ENCODE results near the gene CHD5. TPM values are rescaled to one million over a fixed set of nuclear protein-coding genes. Genes with fewer than 3 reads are reported as not detected.

The CHD5 gene
- total and polyA plus RNA-seq, 2 experiments from 2014 or later, result 0.10 to 0.11 TPM

GRCh38 chr1:6053206-6053546, 126.9 kb downstream of the CHD5 start:
- H3K9me2 ChIP-seq (ENCODE audit: insufficient read depth), result no peaks in the 10 kb centered on the region
- TF ChIP-seq EZH2 (IDR thresholded peaks at IDR 0.05; ENCODE audit: insufficient read depth, poor library complexity, severe bottlenecking), result no peak
- no peak for TF ChIP-seq EZH2phosphoT487 (IDR thresholded peaks at IDR 0.05; ENCODE audit: insufficient read depth, low read depth)
- no peaks in the 10 kb centered on the region for H3K27me3 ChIP-seq (replicated peaks; ENCODE audit: insufficient read depth)
- no peaks in the 10 kb centered on the region for H3K79me2 ChIP-seq (ENCODE audit: insufficient read depth)
- H3K9me3 ChIP-seq (ENCODE audit: low read depth), result no peaks in the 10 kb centered on the region
- in situ Hi-C loops (cut with MboI), result loop anchor here (25.0 kb wide), 1 partner anchor 284 kb away; no protein-coding TSS in a partner anchor
- H3K4me3 ChIP-seq, result no peak overlapping the region
- H3K9ac ChIP-seq, result no peak overlapping the region
- no peaks in the 10 kb centered on the region for H3K4me1 ChIP-seq (ENCODE audit: insufficient read depth)
- no peaks in the 10 kb centered on the region for H3K36me3 ChIP-seq (ENCODE audit: low read depth)
- H3K4me2 ChIP-seq (ENCODE audit: unreplicated experiment), result no peak overlapping the region
- 21 to 23% methylated on average over 8 of the region's 8 CpGs for WGBS, 2 experiments (ENCODE audit: low coverage in 1 of 2, low lambda C conversion rate in 2 of 2, missing lambda C conversion rate in 2 of 2)
- no peak overlapping the region for H3K27ac ChIP-seq
- H3F3A ChIP-seq (ENCODE audit: insufficient read depth), result peaks cover 6% of the 10 kb centered on the region; the same call in 1 of the 2 replicates
- H2AFZ ChIP-seq, result no peak overlapping the region
- DNase-seq, result no peak
- H4K20me1 ChIP-seq (ENCODE audit: insufficient read depth), result no peaks in the 10 kb centered on the region

- Histone ChIP-seq H3K9me3 (ENCODE audit: low read depth) (no peaks in the 10 kb centered on the region), H3K4me1 (ENCODE audit: insufficient read depth) (no peaks in the 10 kb centered on the region), H4K20me1 (ENCODE audit: insufficient read depth) (no peaks in the 10 kb centered on the region), H3F3A (ENCODE audit: insufficient read depth) (peaks cover 6% of the 10 kb centered on the region; the same call in 1 of the 2 replicates), H3K79me2 (ENCODE audit: insufficient read depth) (no peaks in the 10 kb centered on the region), H3K4me3 (no peak overlapping the region), H3K27me3 (replicated peaks; ENCODE audit: insufficient read depth) (no peaks in the 10 kb centered on the region), H2AFZ (no peak overlapping the region), H3K27ac (no peak overlapping the region), H3K4me2 (ENCODE audit: unreplicated experiment) (no peak overlapping the region), H3K36me3 (ENCODE audit: low read depth) (no peaks in the 10 kb centered on the region), H3K9me2 (ENCODE audit: insufficient read depth) (no peaks in the 10 kb centered on the region), H3K9ac (no peak overlapping the region)
- in situ Hi-C loops (cut with MboI), result loop anchor here (25.0 kb wide), 1 partner anchor 285 kb away; no protein-coding TSS in a partner anchor
- peak; percentile 73 for DNase-seq
- TF ChIP-seq EZH2phosphoT487 (IDR thresholded peaks at IDR 0.05; ENCODE audit: insufficient read depth, low read depth) (no peak), EZH2 (IDR thresholded peaks at IDR 0.05; ENCODE audit: insufficient read depth, poor library complexity, severe bottlenecking) (no peak)
- 3 to 4% methylated on average over 16 of the region's 16 CpGs for WGBS, 2 experiments (ENCODE audit: low coverage in 1 of 2, low lambda C conversion rate in 2 of 2, missing lambda C conversion rate in 2 of 2)
Observed at GRCh38 chr1:6052543-6053205, 127.4 kb downstream of the CHD5 start.

Other genes with a start within 250 kb of the CHD5 start
- gene NPHP4, start 187.9 kb downstream of the CHD5 start, total RNA-seq (2014; rRNA removed; shearing (Covaris generic)), result 4.0 and 7.8 TPM in 2 replicates
- gene NPHP4, start 187.9 kb downstream of the CHD5 start, polyA plus RNA-seq (2016; fragmentation: Nextera tagmentation; extraction: Ambion mirVana), result 4.2 and 4.4 TPM in 2 replicates
- gene KCNAB2, start 134.4 kb downstream of the CHD5 start, total RNA-seq (2014; rRNA removed; shearing (Covaris generic)), result 3.5 and 4.8 TPM in 2 replicates
- 3.9 TPM in 2 replicates for gene KCNAB2, start 134.4 kb downstream of the CHD5 start, polyA plus RNA-seq (2016; fragmentation: Nextera tagmentation; extraction: Ambion mirVana)
- 101 and 127 TPM in 2 replicates for gene RPL22, start 19.3 kb upstream of the CHD5 start, total RNA-seq (2014; rRNA removed; shearing (Covaris generic))
- gene RPL22, start 19.3 kb upstream of the CHD5 start, polyA plus RNA-seq (2016; fragmentation: Nextera tagmentation; extraction: Ambion mirVana), result 124 and 137 TPM in 2 replicates
- gene RNF207, start 25.8 kb upstream of the CHD5 start, total RNA-seq (2014; rRNA removed; shearing (Covaris generic)), result 30.3 and 32.8 TPM in 2 replicates
- gene RNF207, start 25.8 kb upstream of the CHD5 start, polyA plus RNA-seq (2016; fragmentation: Nextera tagmentation; extraction: Ambion mirVana), result 6.2 and 8.6 TPM in 2 replicates
- 110 and 119 TPM in 2 replicates for gene ICMT, start 55.6 kb upstream of the CHD5 start, total RNA-seq (2014; rRNA removed; shearing (Covaris generic))
- gene ICMT, start 55.6 kb upstream of the CHD5 start, polyA plus RNA-seq (2016; fragmentation: Nextera tagmentation; extraction: Ambion mirVana), result 69.4 and 71.5 TPM in 2 replicates
- gene HES3, start 63.9 kb upstream of the CHD5 start, total RNA-seq (2014; rRNA removed; shearing (Covaris generic)), result not detected in 2 replicates
- gene HES3, start 63.9 kb upstream of the CHD5 start, polyA plus RNA-seq (2016; fragmentation: Nextera tagmentation; extraction: Ambion mirVana), result not detected in 2 replicates
- gene GPR153, start 80.8 kb upstream of the CHD5 start, total RNA-seq (2014; rRNA removed; shearing (Covaris generic)), result 8.0 and 8.6 TPM in 2 replicates
- 0.69 and 0.84 TPM in 2 replicates for gene GPR153, start 80.8 kb upstream of the CHD5 start, polyA plus RNA-seq (2016; fragmentation: Nextera tagmentation; extraction: Ambion mirVana)
- 20.0 and 25.7 TPM in 2 replicates for gene ACOT7, start 213.4 kb upstream of the CHD5 start, total RNA-seq (2014; rRNA removed; shearing (Covaris generic))
- 74.7 and 79.2 TPM in 2 replicates for gene ACOT7, start 213.4 kb upstream of the CHD5 start, polyA plus RNA-seq (2016; fragmentation: Nextera tagmentation; extraction: Ambion mirVana)
- gene HES2, start 239.6 kb upstream of the CHD5 start, total RNA-seq (2014; rRNA removed; shearing (Covaris generic)), result not detected in 2 replicates
- not detected in 2 replicates for gene HES2, start 239.6 kb upstream of the CHD5 start, polyA plus RNA-seq (2016; fragmentation: Nextera tagmentation; extraction: Ambion mirVana)
- gene ESPN, start 244.5 kb upstream of the CHD5 start, total RNA-seq (2014; rRNA removed; shearing (Covaris generic)), result not detected in 2 replicates
- gene ESPN, start 244.5 kb upstream of the CHD5 start, polyA plus RNA-seq (2016; fragmentation: Nextera tagmentation; extraction: Ambion mirVana), result not detected in 2 replicates

All from GM23248 (cell line).